Dedifferentiated amniotic fluid mesenchymal stem cell (primary cell): ENCODE results near the gene FIGNL1.
"Not testable (repeated sequence)": the region's sequence is repeated elsewhere in the genome, so short reads cannot be mapped to it uniquely, and the experiment has no call there.

Experiments
- DNase-seq: peaks from one replicate; pipeline ENCODE4 v3.0.0-alpha.2; 2016; ENCODE audit errors: extremely low spot score

Gene FIGNL1

DNA sequence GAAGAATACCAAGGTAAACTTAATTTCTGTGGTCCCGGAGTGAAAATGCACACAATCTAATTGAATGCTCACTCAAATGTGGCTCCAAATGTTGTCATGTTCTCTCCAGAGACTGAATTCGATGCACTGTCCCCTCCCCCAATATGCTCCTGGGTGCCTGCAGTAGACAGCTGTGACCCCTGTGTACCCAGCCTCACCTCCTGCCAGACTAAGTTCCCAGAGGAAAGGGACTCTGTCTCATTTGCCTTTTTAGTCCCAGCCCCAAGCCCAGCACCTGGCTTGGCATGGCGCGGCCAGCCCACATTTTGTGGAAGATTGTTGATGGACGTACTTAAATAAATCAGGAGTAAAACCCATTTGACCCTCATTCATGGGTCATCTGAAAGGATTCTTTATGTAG lies 21.8 kb upstream of the FIGNL1 start:
- no peak for DNase-seq

DNA sequence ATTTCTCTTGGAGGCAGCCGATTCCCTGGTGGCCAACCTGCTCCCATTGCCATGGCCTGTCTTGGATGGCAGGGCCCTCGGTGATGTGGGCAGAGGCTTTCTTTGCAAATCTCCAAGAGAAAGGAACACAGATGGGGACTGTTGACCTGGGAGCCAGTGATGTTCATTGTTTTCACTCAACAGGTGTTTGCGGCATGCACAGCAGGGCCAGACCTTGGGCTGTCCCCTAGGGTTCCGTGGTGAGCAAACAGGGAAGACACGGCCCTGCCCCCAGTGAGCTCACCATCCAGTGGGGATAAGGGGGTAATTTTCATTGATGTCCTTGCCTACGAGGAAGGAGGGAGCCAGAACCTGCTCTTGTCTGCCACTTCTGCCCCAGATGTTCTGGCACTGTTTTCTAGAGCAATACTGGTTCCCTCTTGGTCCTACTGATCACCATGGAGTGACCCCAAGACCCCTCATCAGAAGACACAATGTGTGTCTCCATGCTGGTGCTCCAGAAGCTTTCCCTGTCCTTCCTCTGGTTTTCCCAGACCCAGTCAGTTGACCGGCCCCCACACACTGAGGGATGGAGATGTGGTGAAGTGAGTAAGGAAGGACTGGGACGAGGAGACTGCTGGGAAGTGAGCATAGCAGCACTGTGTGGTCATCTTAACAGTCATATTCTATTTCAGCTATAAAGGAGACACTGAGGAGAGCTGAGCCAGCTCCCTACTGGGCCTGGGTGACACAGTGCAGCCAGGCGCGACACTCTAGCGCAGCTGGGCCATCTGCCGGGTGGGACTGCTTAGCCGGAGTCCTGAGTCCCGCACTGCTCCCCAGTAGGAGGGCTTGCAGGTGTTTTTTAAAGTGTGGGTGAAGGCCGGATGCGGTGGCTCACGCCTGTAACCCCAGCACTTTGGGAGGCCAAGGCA lies 20.4 kb upstream of the FIGNL1 start:
- no peak for DNase-seq

DNA sequence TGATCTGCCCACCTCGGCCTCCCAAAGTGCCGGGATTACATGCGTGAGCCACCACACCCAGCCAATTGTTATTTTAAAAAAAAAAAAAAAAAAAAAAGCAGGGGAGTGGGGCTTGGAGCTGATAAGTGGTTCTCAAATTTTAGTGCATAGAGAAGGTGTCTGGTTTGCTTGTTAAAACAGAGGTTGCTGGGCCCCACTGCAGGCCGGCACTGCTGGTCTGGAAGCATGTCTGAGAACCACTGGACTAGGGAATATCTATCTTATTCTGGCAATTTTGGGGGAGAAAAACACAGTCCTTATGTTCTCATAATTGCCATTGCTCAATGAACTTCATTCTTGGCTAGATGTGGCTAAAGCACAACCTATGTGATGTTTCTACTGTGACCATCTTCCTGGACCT lies 19.0 kb upstream of the FIGNL1 start:
- no peak for DNase-seq

DNA sequence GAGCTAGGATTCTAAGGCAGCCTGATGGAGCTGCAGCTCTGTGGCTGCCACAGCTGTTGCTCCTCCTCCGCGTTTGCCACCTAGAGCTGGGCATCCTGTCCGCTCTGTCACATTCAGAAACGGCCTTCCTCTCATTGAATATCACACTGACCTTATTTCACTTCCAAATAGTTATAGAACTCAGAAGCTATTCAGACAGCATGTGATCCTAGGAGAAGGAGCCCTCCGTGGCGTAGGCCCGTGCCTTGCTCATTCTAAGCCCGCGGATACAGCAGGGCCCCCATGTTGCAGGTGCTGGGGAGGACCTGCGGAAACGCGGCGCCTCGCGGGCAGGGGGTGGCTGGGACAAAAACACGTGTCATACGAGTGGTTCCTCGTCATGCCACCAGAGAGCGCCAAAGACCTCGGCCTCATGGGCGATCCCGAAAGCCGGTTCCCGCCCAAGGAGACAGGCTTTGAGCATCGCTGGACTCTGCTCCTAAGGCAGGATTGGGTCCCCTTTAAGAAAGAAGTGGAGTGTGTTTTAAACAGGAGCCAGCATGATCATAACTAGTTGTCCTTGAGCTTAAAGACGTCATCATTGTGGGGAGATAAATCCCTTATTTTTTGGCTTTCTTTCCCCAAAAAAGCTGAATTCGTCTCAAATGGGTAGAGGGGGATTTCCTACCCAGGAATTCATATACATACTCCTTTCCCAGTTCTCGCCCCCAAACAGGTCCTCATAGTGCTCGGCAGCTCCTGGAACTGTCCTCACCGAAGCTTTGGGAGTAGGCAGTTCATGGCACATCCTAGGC lies 17.9 kb upstream of the FIGNL1 start:
- DNase-seq: peak; percentile 66

DNA sequence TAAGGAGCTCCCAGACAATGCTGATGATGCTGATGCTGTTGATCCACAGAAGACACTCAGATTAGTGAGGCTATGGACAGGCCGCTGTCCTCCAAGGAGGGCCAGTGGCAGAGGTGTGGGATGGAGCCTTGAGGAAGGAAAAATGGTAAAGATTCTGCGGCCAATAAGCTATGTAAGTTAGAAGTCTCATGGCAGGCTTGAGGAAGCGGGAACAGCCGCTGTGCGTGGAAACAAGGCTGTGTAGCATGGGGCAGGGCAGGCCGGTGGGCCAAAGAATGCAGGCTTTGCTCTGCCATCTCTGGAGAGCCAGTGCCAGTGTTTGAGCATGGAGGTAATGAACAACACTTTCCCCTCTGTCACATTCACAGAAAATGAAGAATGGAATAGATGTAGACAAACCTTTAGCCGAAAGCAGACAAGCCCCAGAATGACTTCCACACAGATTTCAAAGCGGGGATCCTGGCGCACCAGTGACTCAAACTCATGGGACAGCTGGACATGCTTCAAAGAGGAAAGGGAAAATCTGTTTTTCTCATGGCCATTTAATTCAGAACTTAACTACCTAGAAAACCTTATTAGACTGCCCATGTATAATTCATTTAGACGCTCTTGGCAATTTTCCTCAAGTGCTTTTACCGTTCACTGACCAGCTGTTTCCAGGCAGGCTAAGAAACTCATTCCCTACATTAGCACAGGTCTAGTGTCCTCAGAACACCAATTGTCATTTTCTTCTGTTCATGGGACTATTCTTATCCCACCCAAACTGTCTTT lies 16.9 kb upstream of the FIGNL1 start:
- DNase-seq: no peak

DNA sequence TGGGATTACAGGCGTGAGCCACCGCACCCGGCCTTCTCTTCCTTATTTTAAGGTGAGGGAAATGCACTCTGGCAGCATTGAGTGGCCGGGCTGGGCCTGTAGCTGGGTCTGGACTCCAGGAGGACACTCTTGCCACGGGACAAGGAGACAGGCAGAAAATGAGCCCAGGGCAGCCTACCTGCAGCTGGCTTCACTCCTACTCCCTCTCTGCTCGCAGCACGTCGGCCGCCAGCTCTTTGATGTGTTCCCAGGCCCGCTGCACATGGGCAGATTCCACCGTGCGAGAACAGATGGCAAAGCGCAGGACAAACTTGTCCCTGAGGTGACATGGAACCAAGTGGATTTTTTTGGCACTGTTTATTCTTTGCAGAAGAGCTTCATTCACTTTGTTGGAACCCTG lies 12.9 kb upstream of the FIGNL1 start:
- no peak for DNase-seq

DNA sequence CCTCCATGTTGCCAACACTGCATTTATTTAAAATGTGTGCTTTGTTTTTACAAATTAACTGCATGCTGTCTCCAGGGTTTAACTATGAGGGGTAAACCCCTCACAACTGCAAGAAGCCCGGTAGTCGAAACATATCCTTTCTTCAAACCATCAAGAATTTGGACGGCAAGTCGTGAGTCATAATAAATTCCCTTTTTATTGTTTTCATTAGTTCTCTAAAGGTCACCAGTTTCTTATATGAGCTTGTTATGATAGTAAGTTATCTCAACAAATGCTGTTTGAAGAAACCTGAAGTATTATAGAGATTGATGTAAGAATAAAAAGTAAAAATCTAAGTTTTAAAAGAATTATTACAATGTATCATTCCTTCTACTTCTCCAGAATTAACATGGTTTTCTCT lies 12.2 kb upstream of the FIGNL1 start:
- DNase-seq: no peak

DNA sequence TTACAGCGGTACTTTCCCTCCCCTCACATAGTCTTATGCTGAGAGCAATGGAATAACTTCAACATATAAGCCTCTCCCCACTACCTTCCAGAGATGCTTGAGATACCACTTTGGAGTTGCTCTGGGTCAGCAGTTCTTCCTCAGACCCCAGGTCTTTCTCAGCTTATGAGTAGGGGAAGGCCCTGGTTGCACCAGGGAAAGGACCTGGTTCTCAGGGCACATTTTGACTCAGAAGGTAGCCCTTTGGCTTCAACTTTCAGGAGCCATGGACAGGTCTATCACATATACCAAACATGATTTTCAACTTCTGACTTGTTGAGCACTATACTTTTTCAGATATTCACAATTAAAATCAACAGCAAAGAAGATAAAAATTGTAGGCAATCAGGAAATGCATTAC lies 11.5 kb upstream of the FIGNL1 start:
- no peak for DNase-seq

DNA sequence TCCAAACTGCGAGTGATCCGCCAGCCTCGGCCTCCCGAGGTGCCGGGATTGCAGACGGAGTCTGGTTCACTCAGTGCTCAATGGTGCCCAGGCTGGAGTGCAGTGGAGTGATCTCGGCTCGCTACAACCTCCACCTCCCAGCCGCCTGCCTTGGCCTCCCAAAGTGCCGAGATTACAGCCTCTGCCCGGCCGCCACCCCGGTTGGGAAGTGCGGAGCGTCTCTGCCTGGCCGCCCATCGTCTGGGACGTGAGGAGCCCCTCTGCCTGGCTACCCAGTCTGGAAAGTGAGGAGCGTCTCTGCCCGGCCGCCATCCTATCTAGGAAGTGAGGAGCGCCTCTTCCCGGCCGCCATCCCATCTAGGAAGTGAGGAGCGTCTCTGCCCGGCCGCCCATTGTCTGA lies 9.0 kb upstream of the FIGNL1 start:
- not testable (repeated sequence) for DNase-seq

DNA sequence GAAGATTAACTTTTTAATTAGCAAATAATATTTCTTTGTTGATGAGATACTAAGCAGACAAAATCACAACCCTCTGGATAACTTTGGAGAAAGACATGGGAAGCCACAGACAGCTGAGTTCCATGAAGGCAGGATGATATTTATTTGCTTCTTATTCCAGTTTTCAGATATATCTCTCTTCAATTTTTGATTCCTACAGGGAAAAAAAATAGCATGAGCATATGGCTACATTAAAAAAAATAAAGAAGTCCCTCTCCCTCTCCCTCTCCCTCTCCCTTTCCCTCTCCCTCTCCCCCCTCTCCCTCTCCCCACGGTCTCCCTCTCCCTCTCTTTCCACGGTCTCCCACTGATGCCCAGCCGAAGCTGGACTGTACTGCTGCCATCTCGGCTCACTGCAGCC lies 8.5 kb upstream of the FIGNL1 start:
- DNase-seq: not testable (repeated sequence)

DNA sequence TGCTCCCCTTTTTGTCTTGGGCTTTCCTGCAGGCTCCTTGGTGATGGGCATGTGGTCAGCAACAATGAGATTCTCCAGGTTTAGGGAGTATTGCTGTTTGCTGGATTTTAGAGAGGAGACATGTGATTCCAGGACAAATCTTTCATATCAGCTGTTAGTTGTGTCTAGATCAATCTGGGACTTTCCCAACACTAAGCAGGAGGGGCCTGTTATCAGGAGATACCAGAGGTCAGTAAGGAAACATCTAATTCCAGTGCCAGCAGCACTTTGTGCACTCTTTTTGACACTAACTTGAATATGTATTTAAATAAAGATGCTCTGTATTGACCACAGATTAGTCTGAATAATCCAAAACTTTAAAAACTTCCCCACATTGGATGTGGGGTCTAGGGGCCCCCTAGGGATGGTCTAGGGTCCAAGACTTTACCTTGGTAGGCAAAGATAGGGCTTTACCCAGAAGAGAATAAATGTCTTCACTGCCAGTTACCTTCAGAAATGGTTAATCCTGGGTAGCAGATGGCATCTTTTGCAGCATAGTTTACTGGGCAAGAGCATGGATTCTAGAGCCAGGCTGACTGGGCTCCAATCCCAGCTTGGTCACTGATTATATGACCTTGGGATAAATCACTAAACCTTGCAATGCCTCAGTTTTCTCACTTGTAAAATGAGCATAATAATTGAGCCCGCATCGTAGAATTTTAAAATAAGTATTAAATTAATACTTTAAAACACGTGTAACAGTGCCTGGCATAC lies 6.4 kb upstream of the FIGNL1 start:
- no peak for DNase-seq

DNA sequence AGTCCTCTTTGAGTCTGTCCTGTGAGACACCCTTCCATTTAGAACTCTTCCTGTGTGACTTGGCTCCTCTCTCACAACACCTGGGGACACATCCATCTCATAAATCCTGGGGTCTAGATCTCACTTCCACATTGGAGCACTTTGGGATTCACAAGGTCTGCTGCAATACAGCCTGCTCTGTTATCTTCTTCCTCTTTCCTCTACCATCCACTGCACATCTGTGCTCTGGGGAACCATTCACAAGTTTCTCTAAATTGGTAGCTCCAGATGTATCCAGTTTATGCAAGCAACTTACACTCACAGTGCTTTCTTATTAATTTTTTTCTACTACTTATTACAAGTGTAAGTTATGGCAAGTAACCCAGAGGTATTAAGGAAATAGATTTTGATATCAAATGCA lies 5.5 kb upstream of the FIGNL1 start:
- DNase-seq: no peak

DNA sequence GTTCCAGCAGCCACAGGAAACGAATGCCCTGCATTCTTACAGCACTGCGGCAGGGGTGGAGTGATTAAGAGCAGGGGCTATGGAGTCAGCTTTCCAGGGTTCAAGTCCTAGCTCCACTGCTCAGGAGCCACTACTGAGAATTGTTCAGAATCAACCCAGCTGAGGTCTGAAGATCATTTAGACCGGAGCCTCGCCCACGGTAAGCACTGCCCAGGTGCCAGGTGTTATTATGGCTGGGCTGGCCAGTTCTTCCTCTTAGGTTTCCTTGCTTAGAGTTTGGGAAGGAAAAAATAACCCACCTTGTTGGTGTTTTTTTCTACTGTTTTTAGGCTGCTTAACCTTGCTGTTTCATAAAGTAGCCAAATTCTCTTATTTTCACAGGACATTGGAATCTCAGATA lies 4.8 kb upstream of the FIGNL1 start:
- DNase-seq: no peak

DNA sequence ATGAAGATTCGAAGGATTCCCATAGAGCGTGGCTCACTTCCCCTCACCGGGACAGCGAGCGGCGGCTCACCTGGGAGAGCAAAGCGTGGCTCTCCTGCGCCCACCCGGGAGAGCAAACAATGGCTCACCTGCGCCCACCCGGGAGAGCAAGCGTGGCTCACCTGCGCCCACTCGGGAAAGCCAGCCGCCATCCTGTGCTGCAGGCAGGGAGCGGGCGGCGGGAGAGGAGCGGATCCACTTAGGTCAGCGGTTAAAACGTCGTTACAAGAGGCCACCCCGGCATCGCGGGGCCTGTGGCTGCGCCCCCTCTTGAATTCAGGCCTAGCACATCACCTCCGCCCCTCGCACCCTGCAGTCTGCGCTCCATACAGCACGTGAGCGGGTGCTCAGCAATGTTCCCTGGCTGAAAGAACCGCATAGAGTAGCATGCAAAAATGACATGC lies 461 bp upstream of the FIGNL1 start:
- DNase-seq: no peak

DNA sequence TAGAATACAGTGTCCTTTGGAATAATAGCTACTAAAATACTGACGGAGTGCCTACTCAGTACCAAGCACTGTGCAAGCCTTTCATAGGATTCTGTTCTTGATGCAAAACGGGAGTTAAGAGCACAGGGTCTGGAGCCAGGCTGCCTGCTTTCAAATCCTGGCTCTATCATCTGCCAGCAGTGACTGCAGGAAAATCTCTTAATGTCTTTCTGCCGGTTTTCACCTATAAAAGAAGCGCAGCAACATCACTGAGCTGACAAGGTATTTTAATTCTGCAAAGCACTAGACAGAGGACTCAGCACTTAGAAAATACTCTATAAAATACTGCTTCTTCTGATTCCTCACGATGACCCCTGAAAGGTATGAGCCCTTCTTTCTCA lies 659 bp downstream of the FIGNL1 start:
- DNase-seq: no peak

DNA sequence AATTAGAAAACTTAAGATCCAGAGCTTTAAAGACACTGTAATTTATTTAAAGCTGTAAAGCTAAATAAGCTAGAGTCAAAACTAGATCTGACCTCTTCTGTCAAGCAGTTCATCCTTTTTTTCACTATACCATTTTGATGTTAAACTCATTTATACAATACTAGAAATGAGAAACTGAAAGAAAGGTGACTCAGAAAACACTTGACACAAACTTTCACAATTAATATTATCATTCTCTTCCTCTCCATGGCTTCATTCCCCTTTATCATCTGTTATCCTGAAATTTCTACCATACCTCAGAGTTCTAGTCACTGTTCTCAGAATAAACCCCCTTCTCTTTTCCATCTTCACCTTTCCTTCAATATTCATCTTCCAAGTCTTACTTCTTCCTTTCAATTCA lies 1.3 kb downstream of the FIGNL1 start:
- DNase-seq: no peak

DNA sequence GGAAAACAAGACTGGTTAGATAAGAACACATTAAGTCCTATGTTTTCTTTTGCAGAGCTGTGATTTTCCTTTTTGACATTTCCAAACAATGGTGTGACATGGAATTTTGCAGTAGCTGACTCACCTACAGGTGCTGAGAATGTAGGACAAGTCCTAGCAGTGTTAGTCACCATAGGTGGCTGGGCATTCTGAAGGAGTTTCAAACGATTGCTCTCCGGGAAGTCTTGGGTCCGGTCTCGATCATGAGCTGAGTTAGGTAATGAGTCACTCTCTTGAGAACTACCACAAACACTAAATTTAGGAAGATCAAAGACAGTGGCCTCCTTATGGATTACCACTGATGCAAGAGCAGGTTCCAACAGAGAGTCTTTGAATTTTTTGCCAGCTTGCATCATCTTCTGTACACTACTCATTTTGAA lies 3.6 kb downstream of the FIGNL1 start:
- no peak for DNase-seq

DNA sequence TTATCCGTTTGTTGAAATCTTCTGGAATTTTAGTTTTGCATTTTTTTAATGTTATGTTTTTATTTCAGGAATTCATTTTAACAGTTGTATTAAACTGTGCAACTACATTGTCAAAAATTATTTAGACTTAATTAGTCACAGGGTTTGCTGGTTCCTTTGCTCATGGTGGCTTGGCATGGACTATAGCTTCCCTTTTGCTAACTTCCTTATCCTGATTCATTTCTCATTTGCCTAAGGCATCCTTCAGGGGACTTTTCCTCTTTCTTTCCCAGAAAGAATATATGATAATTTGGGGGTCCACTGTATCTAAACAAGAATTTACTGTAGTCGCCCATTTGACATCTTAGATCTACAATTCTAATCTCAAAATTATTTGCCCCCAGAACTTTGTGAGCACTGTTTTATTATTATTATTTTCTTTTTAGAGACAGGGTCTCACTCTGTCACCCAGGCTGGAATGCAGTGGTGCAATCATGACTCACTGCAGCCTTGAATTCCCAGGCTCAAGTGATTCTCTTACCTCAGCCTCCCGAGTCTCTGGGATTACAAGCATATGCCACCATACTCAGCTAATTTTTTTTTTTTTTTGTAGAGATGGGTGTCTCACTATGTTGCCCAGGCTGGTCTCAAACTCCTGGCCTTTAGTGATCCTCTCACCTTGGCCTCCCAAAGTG lies 13.9 kb downstream of the FIGNL1 start:
- peak; percentile 42 for DNase-seq

DNA sequence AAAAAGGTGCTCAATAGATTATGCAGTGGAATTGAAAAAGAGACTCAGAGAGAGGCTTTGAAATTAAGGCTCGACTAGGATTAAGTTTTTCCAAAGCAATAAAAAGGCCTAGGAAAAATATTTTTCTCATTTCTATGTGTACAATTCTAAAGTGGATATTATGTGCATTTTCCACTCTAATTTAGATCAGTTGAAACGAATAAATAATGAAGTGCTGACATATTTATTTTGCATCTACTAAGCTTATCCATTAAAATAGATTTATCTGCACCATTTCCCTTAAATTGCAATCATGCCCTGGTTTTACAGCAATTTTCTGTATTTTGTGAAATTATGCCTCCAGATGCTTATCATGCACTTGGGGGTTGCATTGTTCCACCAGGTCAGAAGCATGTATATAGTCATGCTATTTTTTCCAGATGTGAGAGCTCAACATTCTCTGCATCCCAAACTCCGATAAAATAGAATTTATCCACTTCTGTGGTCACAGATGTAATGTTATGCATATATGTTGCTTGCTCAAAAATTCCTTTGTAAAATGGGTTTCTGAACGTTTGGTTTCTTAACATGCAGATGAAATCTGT lies 18.3 kb downstream of the FIGNL1 start:
- DNase-seq: no peak

DNA sequence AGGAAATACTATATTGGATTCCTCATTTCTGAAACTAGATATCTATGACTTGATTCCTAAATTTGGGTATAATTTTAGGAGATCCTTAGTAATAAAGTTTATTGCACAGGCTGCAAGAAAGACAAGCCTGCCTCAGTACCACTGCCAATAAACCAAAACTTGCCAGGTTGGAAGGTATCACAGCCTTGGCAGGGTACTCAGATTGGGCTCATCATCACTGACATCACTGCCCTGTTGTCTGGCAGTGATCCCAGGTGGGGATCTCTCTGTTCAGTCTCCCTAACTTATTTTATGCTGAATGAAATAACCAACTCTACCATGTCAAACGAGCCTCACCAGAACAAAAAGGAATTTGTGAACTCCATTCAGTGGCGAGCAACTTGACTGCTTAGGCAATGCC lies 18.8 kb downstream of the FIGNL1 start:
- DNase-seq: no peak

DNA sequence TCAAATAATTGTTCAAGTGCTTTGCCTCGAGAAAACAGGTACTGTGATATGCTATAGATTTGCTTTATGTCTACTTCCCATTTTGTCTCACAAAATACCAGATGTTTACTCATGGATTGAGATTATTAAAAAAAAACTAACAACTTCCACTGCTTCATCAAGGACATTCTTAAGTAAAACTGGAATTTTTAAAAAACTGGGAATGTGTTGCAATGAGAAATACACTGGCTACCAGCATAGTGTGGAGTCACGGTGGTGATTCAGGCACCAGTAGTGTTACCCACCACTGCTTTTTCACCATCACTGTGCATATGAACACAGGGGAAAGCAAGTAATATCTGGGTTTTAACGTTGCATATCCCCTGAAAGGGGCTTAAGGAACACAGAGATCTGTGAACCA lies 21.2 kb downstream of the FIGNL1 start:
- DNase-seq: no peak
